ENCODE results near the gene SLC35F3. TPM values are rescaled to one million over a fixed set of nuclear protein-coding genes. Genes with fewer than 3 reads are reported as not detected.
"Not testable (repeated sequence)": the region's sequence is repeated elsewhere in the genome, so short reads cannot be mapped to it uniquely, and the experiment has no call there.

The SLC35F3 gene
- total RNA-seq, 1 donor from 2014 or later = not detected

GRCh38 chr1:233879841-233880240 lies 24.6 kb upstream of the SLC35F3 start:
- CTCF ChIA-PET = no interaction called here
- intact Hi-C loops (cut with micrococcal nuclease) = no loop called here
- DNase-seq (no peak), ATAC-seq (ENCODE audit: low read depth) (no peak)
- no peaks in the 10 kb centered on the region for H3K4me1 Mint-ChIP-seq
- TF ChIP-seq CTCF (IDR thresholded peaks at IDR 0.05) = no peak
- H3K36me3 Mint-ChIP-seq (ENCODE audit: low read depth) = no peaks in the 10 kb centered on the region
- H3K9me3 Mint-ChIP-seq = peaks cover 17% of the 10 kb centered on the region
- POLR2A ChIA-PET = no interaction called here
- no peak overlapping the region for H3K4me3 Mint-ChIP-seq
- H3K27ac Mint-ChIP-seq = no peak overlapping the region
- H3K27me3 Mint-ChIP-seq = no peaks in the 10 kb centered on the region

- H3K4me3 Mint-ChIP-seq = no peak overlapping the region
- ChIA-PET POLR2A (no interaction called here), CTCF (no interaction called here)
- no peak for ATAC-seq (ENCODE audit: low read depth)
- peaks cover 17% of the 10 kb centered on the region for H3K9me3 Mint-ChIP-seq
- no peak for DNase-seq
- TF ChIP-seq CTCF (IDR thresholded peaks at IDR 0.05) = no peak
- H3K27ac Mint-ChIP-seq = no peak overlapping the region
- intact Hi-C loops (cut with micrococcal nuclease) = no loop called here
- no peaks in the 10 kb centered on the region for H3K4me1 Mint-ChIP-seq
- H3K27me3 Mint-ChIP-seq = no peaks in the 10 kb centered on the region
- H3K36me3 Mint-ChIP-seq (ENCODE audit: low read depth) = no peaks in the 10 kb centered on the region
Measured at GRCh38 chr1:233883671-233884070, 20.8 kb upstream of the SLC35F3 start.

GRCh38 chr1:233884461-233885151 lies 19.9 kb upstream of the SLC35F3 start:
- H3K27ac Mint-ChIP-seq = no peak overlapping the region
- H3K4me1 Mint-ChIP-seq = no peaks in the 10 kb centered on the region
- peaks cover 16% of the 10 kb centered on the region for H3K9me3 Mint-ChIP-seq
- POLR2A ChIA-PET = no interaction called here
- intact Hi-C loops (cut with micrococcal nuclease) = no loop called here
- DNase-seq = no peak
- no peaks in the 10 kb centered on the region for H3K27me3 Mint-ChIP-seq
- H3K36me3 Mint-ChIP-seq (ENCODE audit: low read depth) = no peaks in the 10 kb centered on the region
- ATAC-seq (ENCODE audit: low read depth) = no peak
- H3K4me3 Mint-ChIP-seq = no peak overlapping the region
- CTCF ChIA-PET = no interaction called here
- TF ChIP-seq CTCF (IDR thresholded peaks at IDR 0.05) = no peak

GRCh38 chr1:233885196-233885920 lies 19.1 kb upstream of the SLC35F3 start:
- no peak overlapping the region for H3K27ac Mint-ChIP-seq

GRCh38 chr1:233891151-233891550 lies 13.3 kb upstream of the SLC35F3 start:
- H3K4me1 Mint-ChIP-seq; H3K4me3 Mint-ChIP-seq; H3K36me3 Mint-ChIP-seq (ENCODE audit: low read depth); intact Hi-C loops (cut with micrococcal nuclease); CTCF ChIA-PET; H3K27me3 Mint-ChIP-seq; POLR2A ChIA-PET; DNase-seq; H3K27ac Mint-ChIP-seq; ATAC-seq (ENCODE audit: low read depth): not testable (repeated sequence)
- peaks cover 15% of the 10 kb centered on the region for H3K9me3 Mint-ChIP-seq

More at GRCh38 chr1:233885196-233885920, 19.1 kb upstream of the SLC35F3 start:
- no peak for DNase-seq
- ATAC-seq (ENCODE audit: low read depth) = no peak
- intact Hi-C loops (cut with micrococcal nuclease) = no loop called here
- POLR2A ChIA-PET = no interaction called here
- no peaks in the 10 kb centered on the region for H3K36me3 Mint-ChIP-seq (ENCODE audit: low read depth)
- TF ChIP-seq CTCF (IDR thresholded peaks at IDR 0.05) = no peak
- no peaks in the 10 kb centered on the region for H3K27me3 Mint-ChIP-seq
- H3K4me3 Mint-ChIP-seq = no peak overlapping the region
- H3K9me3 Mint-ChIP-seq = peaks cover 15% of the 10 kb centered on the region
- no peaks in the 10 kb centered on the region for H3K4me1 Mint-ChIP-seq
- CTCF ChIA-PET = no interaction called here
